Lung (tissue), 16 donors: ENCODE measurements around the gene SPINT4. TPM values are rescaled to one million over a fixed set of nuclear protein-coding genes. Genes with fewer than 3 reads are reported as not detected.
"Not testable (repeated sequence)": the region's sequence is repeated elsewhere in the genome, so short reads cannot be mapped to it uniquely, and the experiment has no call there.

Source experiments
- ATAC-seq: fragments of 200-7000 bp; cut with Tn5 transposase; one replicate; pipeline ENCODE4 v1.9.1; 2020; ENCODE audit warnings: moderate number of reproducible peaks; ENCODE audit not compliant: insufficient read depth, low FRiP score
- DNase-seq, 3 donors: peaks; one replicate each; pipeline ENCODE4 v3.0.0-alpha.2; 2013 to 2017
- H3K27ac ChIP-seq, 2 donors: one replicate each; pipeline ENCODE4 v1.5.1; 2013; ENCODE audit warnings: mild to moderate bottlenecking in 2 of 2, moderate library complexity in 2 of 2, control low read depth in 1 of 2, inconsistent platforms in 1 of 2, low read depth in 1 of 2, low read length in 1 of 2
- H3K27me3 ChIP-seq, 3 donors: one replicate each; pipeline ENCODE4 v1.5.1; 2013; ENCODE audit warnings: low read length in 2 of 3; ENCODE audit not compliant: control insufficient read depth in 3 of 3, insufficient read depth in 3 of 3
- H3K36me3 ChIP-seq, 4 donors: one replicate each; pipeline ENCODE4 v1.5.1; 2013; ENCODE audit warnings: low read length in 4 of 4, mild to moderate bottlenecking in 1 of 4, moderate library complexity in 1 of 4; ENCODE audit not compliant: control insufficient read depth in 4 of 4, insufficient read depth in 4 of 4
- H3K4me1 ChIP-seq, 5 donors: one replicate each; pipeline ENCODE4 v1.5.1; 2013; ENCODE audit warnings: low read length in 5 of 5, mild to moderate bottlenecking in 2 of 5, moderate library complexity in 1 of 5; ENCODE audit not compliant: control insufficient read depth in 5 of 5, insufficient read depth in 5 of 5
- H3K4me3 ChIP-seq: one replicate; pipeline ENCODE4 v1.5.1; 2013; ENCODE audit warnings: mild to moderate bottlenecking, control low read depth, moderate library complexity
- H3K9ac ChIP-seq, 2 donors: one replicate each; pipeline ENCODE4 v1.5.1; 2013; ENCODE audit warnings: low read length in 2 of 2, control low read depth in 1 of 2; ENCODE audit not compliant: insufficient read depth in 1 of 2
- H3K9me3 ChIP-seq, 4 donors: one replicate each; pipeline ENCODE4 v1.5.1; 2013; ENCODE audit warnings: low read length in 3 of 4, mild to moderate bottlenecking in 1 of 4, moderate library complexity in 1 of 4; ENCODE audit not compliant: control insufficient read depth in 4 of 4, insufficient read depth in 3 of 4
- WGBS, 2 donors: extraction: QIAGEN DNeasy Blood & Tissue Kit; methylation state at CpG; one replicate each; pipeline ENCODE4 v1.1.7; 2013; 5-methylcytosine and 5-hydroxymethylcytosine counted together
- long read RNA-seq, 5 donors: transcript quantifications; one replicate each; lab custom pipeline, GENCODE V29; 2026
- polyA plus RNA-seq, 2 donors: library from polyadenylated mRNA; stranded (reverse); fragments of 200-250 nt; gene quantifications; one replicate each; pipeline ENCODE4 v1.2.1, GENCODE V29; 2013
- total RNA-seq, 2 donors: library from RNA; depleted of rRNA in 1 of 2; stranded (reverse); fragments of >200 nt in 1 of 2; gene quantifications; one replicate each; pipeline ENCODE4 v1.2.1, GENCODE V29; 2014 to 2021
- TF ChIP-seq, protein P1 (sequence below): IDR thresholded peaks from 2 replicates; pipeline ENCODE4 v1.5.1; 2012; ENCODE audit warnings: mild to moderate bottlenecking; ENCODE audit errors: control extremely low read depth, extremely low read depth
- donor health status: control.
- donor health status: control.
- donor health status: Bipolar disorder and iron deficiency.
- donor health status: healthy.
- donor health status: DM: yes; HTN: yes; CAD: no.

The SPINT4 gene
- total RNA-seq (not detected), polyA plus RNA-seq (not detected)
- long read RNA-seq, donor 1: 0 reads
- long read RNA-seq, donor 2: 0 reads
- long read RNA-seq, donor 3: 0 reads
- long read RNA-seq, donor 4: 0 reads
- long read RNA-seq, donor 5: 0 reads

DNA sequence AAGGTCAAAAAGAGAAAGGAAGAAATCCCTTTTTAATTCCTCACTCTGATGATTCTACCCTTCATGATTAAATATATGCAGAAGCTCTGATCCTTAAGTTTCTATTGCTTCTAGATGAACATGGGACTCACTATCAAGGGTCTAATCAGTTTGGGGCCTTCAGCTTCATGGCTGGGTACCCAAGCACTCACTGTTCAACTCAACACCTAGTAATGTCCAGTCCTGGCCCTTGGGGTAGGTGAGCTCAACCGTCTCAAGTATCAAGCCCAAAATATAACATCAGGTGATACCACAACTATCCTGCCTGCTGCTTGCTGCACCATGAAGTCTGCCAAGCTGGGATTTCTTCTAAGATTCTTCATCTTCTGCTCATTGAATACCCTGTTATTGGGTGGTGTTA is at the start of gene SPINT4:
Gene SPINT4, plus strand, starts transcription at position 301 of the 400 bp plus-strand sequence. Its CDS starts 21 bp downstream, at position 322.
- Histone ChIP-seq H3K27me3 (no peaks in the 10 kb centered on the region), H3K4me3 (no peak within 1 kb of the TSS), H3K4me1 (no peaks in the 10 kb centered on the region), H3K27ac (no peak within 1 kb of the TSS), H3K9me3 (no peaks in the 10 kb centered on the region), H3K36me3 (no peaks in the 10 kb centered on the region), H3K9ac (no peak within 1 kb of the TSS)
- TF ChIP-seq, protein P1, sequence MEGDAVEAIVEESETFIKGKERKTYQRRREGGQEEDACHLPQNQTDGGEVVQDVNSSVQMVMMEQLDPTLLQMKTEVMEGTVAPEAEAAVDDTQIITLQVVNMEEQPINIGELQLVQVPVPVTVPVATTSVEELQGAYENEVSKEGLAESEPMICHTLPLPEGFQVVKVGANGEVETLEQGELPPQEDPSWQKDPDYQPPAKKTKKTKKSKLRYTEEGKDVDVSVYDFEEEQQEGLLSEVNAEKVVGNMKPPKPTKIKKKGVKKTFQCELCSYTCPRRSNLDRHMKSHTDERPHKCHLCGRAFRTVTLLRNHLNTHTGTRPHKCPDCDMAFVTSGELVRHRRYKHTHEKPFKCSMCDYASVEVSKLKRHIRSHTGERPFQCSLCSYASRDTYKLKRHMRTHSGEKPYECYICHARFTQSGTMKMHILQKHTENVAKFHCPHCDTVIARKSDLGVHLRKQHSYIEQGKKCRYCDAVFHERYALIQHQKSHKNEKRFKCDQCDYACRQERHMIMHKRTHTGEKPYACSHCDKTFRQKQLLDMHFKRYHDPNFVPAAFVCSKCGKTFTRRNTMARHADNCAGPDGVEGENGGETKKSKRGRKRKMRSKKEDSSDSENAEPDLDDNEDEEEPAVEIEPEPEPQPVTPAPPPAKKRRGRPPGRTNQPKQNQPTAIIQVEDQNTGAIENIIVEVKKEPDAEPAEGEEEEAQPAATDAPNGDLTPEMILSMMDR: no peak
- ATAC-seq (no peak), DNase-seq (no peak)
- 88 to 91% methylated on average over 1 of the region's 1 CpG for WGBS, 2 donors

DNA sequence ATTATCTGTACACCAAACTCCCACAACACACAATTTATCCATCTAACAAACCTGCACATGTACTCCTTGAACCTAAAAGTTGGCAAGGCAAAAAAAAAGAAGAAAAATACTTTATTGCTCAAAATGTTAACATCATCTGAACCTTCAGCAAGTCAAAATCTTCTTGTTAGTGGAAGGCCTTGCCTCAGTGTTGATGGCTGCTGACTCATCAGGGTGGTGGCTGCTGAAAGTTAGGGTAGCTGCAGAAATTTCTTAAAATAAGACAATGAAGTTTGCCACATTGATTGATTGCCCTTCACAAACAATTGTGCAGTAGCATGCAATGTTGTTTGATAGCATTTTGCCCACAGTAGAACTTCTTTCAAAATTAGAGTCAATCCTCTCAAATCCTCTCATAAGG is 49.4 kb upstream of the SPINT4 start:
- no peak overlapping the region for H3K27ac ChIP-seq
- TF ChIP-seq, protein P1: no peak
- no peaks in the 10 kb centered on the region for H3K4me1 ChIP-seq
- H3K4me3 ChIP-seq: no peak overlapping the region
- ATAC-seq (no peak), DNase-seq (no peak)
- H3K9me3 ChIP-seq: no peaks in the 10 kb centered on the region
- no peaks in the 10 kb centered on the region for H3K27me3 ChIP-seq
- H3K36me3 ChIP-seq: no peaks in the 10 kb centered on the region
- no peak overlapping the region for H3K9ac ChIP-seq

- Histone ChIP-seq H3K4me1 (no peaks in the 10 kb centered on the region), H3K4me3 (no peak overlapping the region), H3K27ac (no peak overlapping the region), H3K36me3 (no peaks in the 10 kb centered on the region), H3K9ac (no peak overlapping the region), H3K27me3 (no peaks in the 10 kb centered on the region), H3K9me3 (peaks cover 0 to 16% (median 6%) of the 10 kb centered on the region in 4 donors)
- TF ChIP-seq, protein P1: no peak
- no peak for ATAC-seq
- DNase-seq: no peak
These were observed 42.5 kb upstream of the SPINT4 start for GRCh38 chr20:45679650-45680049.

- Histone ChIP-seq H3K27me3 (no peaks in the 10 kb centered on the region), H3K9me3 (no peaks in the 10 kb centered on the region), H3K36me3 (no peaks in the 10 kb centered on the region), H3K27ac (no peak overlapping the region), H3K4me1 (no peaks in the 10 kb centered on the region), H3K9ac (no peak overlapping the region), H3K4me3 (no peak overlapping the region)
- ATAC-seq (no peak), DNase-seq (peak in 1 of 3 donors; percentile 1)
- 66% methylated on average over 3 of the region's 3 CpGs for WGBS, 2 donors
- TF ChIP-seq, protein P1: no peak
These were observed 36.3 kb upstream of the SPINT4 start for GRCh38 chr20:45685896-45686295.

DNA sequence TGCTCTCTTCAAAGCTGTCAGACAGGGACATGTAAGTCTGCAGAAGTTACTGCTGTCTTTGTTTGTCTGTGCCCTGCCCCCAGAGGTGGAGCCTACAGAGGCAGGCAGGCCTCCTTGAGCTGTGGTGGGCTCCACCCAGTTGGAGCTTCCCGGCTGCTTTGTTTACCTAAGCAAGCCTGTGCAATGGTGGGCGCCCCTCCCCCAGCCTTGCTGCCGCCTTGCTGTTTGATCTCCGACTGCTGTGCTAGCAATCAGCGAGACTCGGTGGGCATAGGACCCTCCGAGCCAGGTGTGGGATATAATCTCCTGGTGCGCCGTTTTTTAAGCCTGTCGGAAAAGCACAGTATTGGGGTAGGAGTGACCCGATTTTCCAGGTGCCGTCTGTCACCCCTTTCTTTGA is 28.8 kb upstream of the SPINT4 start:
- H3K9ac ChIP-seq, DNase-seq, H3K36me3 ChIP-seq, H3K27ac ChIP-seq, H3K27me3 ChIP-seq, H3K9me3 ChIP-seq, H3K4me3 ChIP-seq, ATAC-seq, H3K4me1 ChIP-seq: not testable (repeated sequence)
- WGBS, 2 donors: 86 to 94% methylated on average over 12 of the region's 12 CpGs
